CD14-positive monocyte (primary cell): ENCODE results near the gene PCBP3. TPM values are rescaled to one million over a fixed set of nuclear protein-coding genes. Genes with fewer than 3 reads are reported as not detected.
"Not testable (repeated sequence)": the region's sequence is repeated elsewhere in the genome, so short reads cannot be mapped to it uniquely, and the experiment has no call there.

Experiments used
- DNase-seq, 3 donors: peaks; one replicate each; pipeline ENCODE4 v3.0.0-alpha.2; 2011 to 2022
- H2AFZ ChIP-seq: 2 replicates; pipeline ENCODE4 v1.6.0; 2012; ENCODE audit warnings: mild to moderate bottlenecking, low read depth, low read length, inconsistent platforms; ENCODE audit not compliant: insufficient read depth, poor library complexity, severe bottlenecking
- H3K27ac ChIP-seq, 2 donors: 1 replicate in 1 of 2; 2 replicates in 1 of 2; pipeline ENCODE4 v1.5.1; 2012 to 2013; ENCODE audit warnings: low read length in 2 of 2, control low read depth in 1 of 2, inconsistent platforms in 1 of 2, low read depth in 1 of 2, mild to moderate bottlenecking in 1 of 2
- H3K27me3 ChIP-seq, 2 donors: one replicate each; pipeline versions ENCODE4 v1.6.0 to v1.6.1; 2011 to 2013; ENCODE audit warnings: low read length in 2 of 2; ENCODE audit not compliant: control insufficient read depth in 2 of 2, insufficient read depth in 2 of 2
- H3K36me3 ChIP-seq, 2 donors: replicated peaks in 1 of 2; 1 replicate in 1 of 2; 2 replicates in 1 of 2; pipeline versions ENCODE4 v1.5.1 to v1.6.1; 2012 to 2013; ENCODE audit warnings: low read length in 2 of 2, control low read depth in 1 of 2, inconsistent platforms in 1 of 2, mild to moderate bottlenecking in 1 of 2; ENCODE audit not compliant: insufficient read depth in 2 of 2, control insufficient read depth in 1 of 2
- H3K4me1 ChIP-seq, 2 donors: 1 replicate in 1 of 2; 2 replicates in 1 of 2; pipeline versions ENCODE4 v1.5.1 to v1.6.1; 2012 to 2013; ENCODE audit warnings: low read length in 2 of 2, control low read depth in 1 of 2, inconsistent platforms in 1 of 2, mild to moderate bottlenecking in 1 of 2, moderate library complexity in 1 of 2; ENCODE audit not compliant: insufficient read depth in 2 of 2, control insufficient read depth in 1 of 2
- H3K4me2 ChIP-seq: replicated peaks from 2 replicates; pipeline ENCODE3; 2012; ENCODE audit warnings: low read length, moderate library complexity, mild to moderate bottlenecking; ENCODE audit not compliant: poor library complexity, severe bottlenecking; ENCODE audit errors: extremely low read depth
- H3K4me3 ChIP-seq, 3 experiments: fragments of 200-600 bp in 1 of 3; sonication (generic) in 1 of 3; replicated peaks in 1 of 3; 1 replicate in 2 of 3; 2 replicates in 1 of 3; pipeline ENCODE4 v1.5.1; 2011 to 2013; ENCODE audit warnings: low read length in 3 of 3, mild to moderate bottlenecking in 3 of 3, control low read depth in 2 of 3, low read depth in 2 of 3, inconsistent platforms in 1 of 3, moderate library complexity in 1 of 3
- H3K79me2 ChIP-seq: 2 replicates; pipeline ENCODE4 v1.6.0; 2012; ENCODE audit warnings: mild to moderate bottlenecking, control low read depth, inconsistent platforms, low read length, moderate library complexity; ENCODE audit not compliant: insufficient read depth
- H3K9ac ChIP-seq: 2 replicates; pipeline ENCODE4 v1.6.0; 2017; ENCODE audit warnings: low read length, mild to moderate bottlenecking; ENCODE audit not compliant: insufficient read depth, poor library complexity, severe bottlenecking
- H3K9me3 ChIP-seq, 2 donors: replicated peaks in 1 of 2; 1 replicate in 1 of 2; 2 replicates in 1 of 2; pipeline versions ENCODE4 v1.5.1 to v1.6.1; 2012 to 2013; ENCODE audit warnings: low read length in 2 of 2, control low read depth in 1 of 2; ENCODE audit not compliant: control insufficient read depth in 1 of 2, insufficient read depth in 1 of 2
- H4K20me1 ChIP-seq: 2 replicates; pipeline ENCODE4 v1.6.0; 2012; ENCODE audit warnings: mild to moderate bottlenecking, low read length, control low read depth, moderate library complexity; ENCODE audit not compliant: insufficient read depth
- H3K27ac Mint-ChIP-seq, 7 donors: one replicate each; pipeline ENCODE4 v1.8.0; 2020; ENCODE audit warnings: mild to moderate bottlenecking in 7 of 7, mixed read lengths in 7 of 7, moderate library complexity in 6 of 7, inconsistent platforms in 2 of 7
- H3K27me3 Mint-ChIP-seq, 3 donors: one replicate each; pipeline ENCODE4 v1.8.0; 2021 to 2022; ENCODE audit warnings: low read depth in 3 of 3, mild to moderate bottlenecking in 3 of 3, mixed read lengths in 3 of 3, moderate library complexity in 3 of 3, inconsistent platforms in 1 of 3
- H3K36me3 Mint-ChIP-seq, 2 donors: one replicate each; pipeline ENCODE4 v1.8.0; 2020; ENCODE audit warnings: mixed read lengths in 2 of 2, inconsistent platforms in 1 of 2, mild to moderate bottlenecking in 1 of 2
- H3K4me1 Mint-ChIP-seq: one replicate; pipeline ENCODE4 v1.8.0; 2020; ENCODE audit warnings: mild to moderate bottlenecking, mixed read lengths
- H3K4me3 Mint-ChIP-seq, 2 donors: one replicate each; pipeline ENCODE4 v1.8.0; 2020; ENCODE audit warnings: mild to moderate bottlenecking in 2 of 2, mixed read lengths in 2 of 2, moderate library complexity in 1 of 2
- H3K9me3 Mint-ChIP-seq, 7 donors: one replicate each; pipeline ENCODE4 v1.8.0; 2020 to 2022; ENCODE audit warnings: mixed read lengths in 7 of 7, mild to moderate bottlenecking in 6 of 7, moderate library complexity in 6 of 7, inconsistent platforms in 2 of 7
- CTCF ChIP-seq: fragments of 200-600 bp; IDR thresholded peaks from one replicate; pipeline ENCODE4 v1.8.0; 2022; ENCODE audit warnings: antibody characterized with exemption, mild to moderate bottlenecking
- WGBS: methylation state at CpG from one replicate; pipeline ENCODE4 v1.1.5; 2013; ENCODE audit warnings: missing lambda C conversion rate; ENCODE audit not compliant: insufficient coverage; 5-methylcytosine and 5-hydroxymethylcytosine counted together
- intact Hi-C, 2 donors: fragments of 100-400 bp; cut with micrococcal nuclease; formaldehyde crosslinking; loops; one replicate each; pipeline versions ENCODE4 v1.15.0 to v1.15.1; 2023
- polyA plus RNA-seq, 3 donors: library from polyadenylated mRNA; depleted of rRNA in 1 of 3; unstranded in 2 of 3; stranded (reverse) in 1 of 3; fragments of 300-500 nt in 2 of 3; fragments of >200 nt in 1 of 3; fragmentation: Illumina TruSeq in 2 of 3; gene quantifications; 1 replicate in 2 of 3; 2 replicates in 1 of 3; pipeline ENCODE4 v1.2.3, GENCODE V29; 2012 to 2021

The PCBP3 gene
- polyA plus RNA-seq, 3 donors = 0.34 to 0.49 TPM; not detected in 1

GRCh38 chr21:45602106-45602505, 41.4 kb upstream of the PCBP3 start:
- H3K4me2 ChIP-seq = no peak overlapping the region
- no peak overlapping the region for H3K4me3 Mint-ChIP-seq
- no peaks in the 10 kb centered on the region for H4K20me1 ChIP-seq
- H3K27me3 ChIP-seq = no peaks in the 10 kb centered on the region
- peaks cover 12 to 37% (median 29%) of the 10 kb centered on the region in 7 donors for H3K9me3 Mint-ChIP-seq
- intact Hi-C loops = no loop called here
- no peak overlapping the region for H2AFZ ChIP-seq
- H3K27ac ChIP-seq = no peak overlapping the region
- H3K4me3 ChIP-seq = no peak overlapping the region
- peaks cover 2 to 12% (median 11%) of the 10 kb centered on the region in 3 donors for H3K27me3 Mint-ChIP-seq
- TF ChIP-seq CTCF = no peak
- peaks cover 10 to 28% of the 10 kb centered on the region in 2 donors for H3K9me3 ChIP-seq
- no peaks in the 10 kb centered on the region for H3K4me1 Mint-ChIP-seq
- no peaks in the 10 kb centered on the region for H3K36me3 ChIP-seq
- no peak for DNase-seq
- H3K9ac ChIP-seq = no peak overlapping the region
- 97% methylated on average over 4 of the region's 5 CpGs for WGBS
- no peaks in the 10 kb centered on the region for H3K4me1 ChIP-seq
- H3K36me3 Mint-ChIP-seq = no peaks in the 10 kb centered on the region
- peak overlapping the region in 1 of 7 donors; percentile 57 for H3K27ac Mint-ChIP-seq
- H3K79me2 ChIP-seq = no peaks in the 10 kb centered on the region

DNA sequence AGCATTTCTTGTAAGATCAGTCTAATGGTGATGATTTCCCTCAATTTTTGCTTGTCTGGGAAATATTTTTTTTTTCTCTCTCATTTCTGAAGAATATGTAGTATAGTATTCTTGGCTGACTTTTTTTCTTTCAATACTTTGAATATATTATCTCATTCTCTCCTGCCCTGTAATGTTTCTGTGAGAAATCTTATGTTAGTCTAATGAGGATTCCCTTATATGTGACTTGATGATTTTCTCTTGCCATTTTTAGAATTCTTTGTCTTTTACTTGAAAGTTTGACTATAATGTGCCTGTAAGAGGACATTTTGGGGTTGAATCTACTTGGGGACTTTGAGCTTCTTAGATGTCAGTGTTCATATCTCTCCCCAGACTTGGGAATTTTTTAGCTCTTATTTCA, 40.0 kb upstream of the PCBP3 start:
- DNase-seq = no peak
- TF ChIP-seq CTCF = no peak
- H3K79me2 ChIP-seq = no peaks in the 10 kb centered on the region
- Mint-ChIP-seq H3K4me1 (no peaks in the 10 kb centered on the region), H3K4me3 (no peak overlapping the region), H3K27me3 (peaks cover 2 to 15% (median 14%) of the 10 kb centered on the region in 3 donors), H3K9me3 (peaks cover 12 to 37% (median 32%) of the 10 kb centered on the region in 7 donors), H3K36me3 (no peaks in the 10 kb centered on the region), H3K27ac (no peak overlapping the region)
- intact Hi-C loops = no loop called here
- H3K9me3 ChIP-seq = peaks cover 10 to 28% of the 10 kb centered on the region in 2 donors
- H3K36me3 ChIP-seq = no peaks in the 10 kb centered on the region
- H3K27me3 ChIP-seq = no peaks in the 10 kb centered on the region
- no peak overlapping the region for H3K9ac ChIP-seq
- no peaks in the 10 kb centered on the region for H4K20me1 ChIP-seq
- no peak overlapping the region for H3K4me3 ChIP-seq
- no peak overlapping the region for H2AFZ ChIP-seq
- H3K4me1 ChIP-seq = no peaks in the 10 kb centered on the region
- H3K4me2 ChIP-seq = no peak overlapping the region
- no peak overlapping the region for H3K27ac ChIP-seq

DNA sequence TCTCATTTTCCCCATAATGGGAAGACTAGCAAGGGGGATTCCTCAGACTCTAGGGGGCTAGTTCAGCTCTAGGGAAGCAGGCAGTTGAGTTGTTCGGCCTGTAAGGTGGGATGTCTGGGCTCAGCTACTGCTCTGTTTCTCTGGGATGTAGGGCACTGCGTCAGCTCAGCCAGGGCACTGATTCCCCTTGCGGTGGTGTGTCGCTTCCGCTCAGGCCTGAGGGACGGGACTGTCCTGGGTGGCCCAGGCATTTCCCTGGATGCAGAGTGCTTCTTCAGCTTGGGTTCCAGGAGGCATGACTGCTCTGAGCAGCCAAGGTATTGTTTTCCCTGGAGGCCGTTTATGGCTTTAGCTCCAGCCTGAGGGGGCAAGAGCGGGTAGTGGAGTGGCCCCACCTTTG, 38.8 kb upstream of the PCBP3 start:
- H3K27ac Mint-ChIP-seq = peak overlapping the region in 1 of 7 donors; percentile 38
- no CpG with 5 or more reads among the region's 8 CpGs for WGBS

More for the DNA sequence above, 38.8 kb upstream of the PCBP3 start:
- H4K20me1 ChIP-seq, H3K4me3 ChIP-seq, H3K4me1 Mint-ChIP-seq, intact Hi-C loops, H3K27me3 ChIP-seq, H3K9ac ChIP-seq, H3K79me2 ChIP-seq, H3K27ac ChIP-seq, H3K4me3 Mint-ChIP-seq, DNase-seq, H2AFZ ChIP-seq, H3K36me3 ChIP-seq, H3K4me2 ChIP-seq, H3K4me1 ChIP-seq, H3K36me3 Mint-ChIP-seq: not testable (repeated sequence)
- Mint-ChIP-seq H3K27me3 (peaks cover 2 to 15% (median 13%) of the 10 kb centered on the region in 3 donors), H3K9me3 (peaks cover 12 to 37% (median 29%) of the 10 kb centered on the region in 7 donors)
- peaks cover 10 to 23% of the 10 kb centered on the region in 2 donors for H3K9me3 ChIP-seq
